K562 (cell line): ENCODE data around the gene GLIS2. TPM values are rescaled to one million over a fixed set of nuclear protein-coding genes. Genes with fewer than 3 reads are reported as not detected.

Source experiments
- CCNT2 ChIP-seq: IDR thresholded peaks from 2 replicates; pipeline ENCODE4 v1.6.1; 2011; ENCODE audit warnings: borderline replicate concordance, low read depth, mild to moderate bottlenecking, moderate library complexity, mixed read lengths, low read length; ENCODE audit not compliant: insufficient read length; ENCODE audit errors: extremely low read depth
- E2F6 ChIP-seq, 2 experiments: IDR thresholded peaks; 2 replicates each; pipeline ENCODE4 v1.6.1; 2011; ENCODE audit warnings: borderline replicate concordance in 1 of 2, control low read depth in 1 of 2, low read depth in 1 of 2, low read length in 1 of 2, mild to moderate bottlenecking in 1 of 2, mixed read lengths in 1 of 2, moderate library complexity in 1 of 2; ENCODE audit not compliant: insufficient read depth in 1 of 2, insufficient read length in 1 of 2, poor library complexity in 1 of 2, severe bottlenecking in 1 of 2; ENCODE audit errors: extremely low read depth in 1 of 2
- FIP1L1 ChIP-seq: fragments of 200-400 bp; formaldehyde crosslinking; IDR thresholded peaks from 2 replicates; pipeline ENCODE4 v1.6.1; 2018; ENCODE audit warnings: mild to moderate bottlenecking, low read depth, low read length; ENCODE audit not compliant: poor library complexity, severe bottlenecking
- PCBP1 ChIP-seq: fragments of 200-400 bp; formaldehyde crosslinking; IDR thresholded peaks from 2 replicates; pipeline ENCODE4 v1.6.1; 2018; ENCODE audit warnings: mild to moderate bottlenecking, low read depth, low read length; ENCODE audit not compliant: poor library complexity, severe bottlenecking
- RB1 ChIP-seq: fragments of 450-650 bp; IDR thresholded peaks from 2 replicates; pipeline ENCODE4 v1.6.1; 2017; ENCODE audit warnings: low read depth, mild to moderate bottlenecking
- TFAP4 ChIP-seq: sonication (generic); formaldehyde crosslinking; IDR thresholded peaks from 2 replicates; pipeline ENCODE4 v1.8.0; 2022; ENCODE audit warnings: missing genetic modification reagents, mild to moderate bottlenecking, moderate library complexity, borderline replicate concordance
- ZNF318 ChIP-seq, 2 experiments: fragments of 450-650 bp; IDR thresholded peaks; 2 replicates each; pipeline ENCODE4 v1.6.1; 2016; ENCODE audit warnings: mild to moderate bottlenecking in 2 of 2, borderline replicate concordance in 1 of 2, low read depth in 1 of 2, moderate library complexity in 1 of 2
- polyA plus RNA-seq, 8 experiments: library from polyadenylated mRNA; depleted of rRNA in 4 of 8; stranded (reverse) in 5 of 8; unstranded in 3 of 8; fragments of >200 nt; fragmentation: Nextera tagmentation in 2 of 8; fragmentation: Illumina TruSeq in 1 of 8; extraction: Ambion mirVana in 2 of 8; extraction: Trizol in 1 of 8; gene quantifications; 2 replicates each; pipeline versions ENCODE4 v1.2.1 to v1.2.3, GENCODE V29; 2011 to 2014; ENCODE audit warnings: inconsistent platforms in 1 of 8, missing spikeins in 1 of 8
- total RNA-seq, 7 experiments: library from RNA; depleted of rRNA in 6 of 7; stranded (reverse); fragments of >200 nt in 6 of 7; fragmentation: Illumina TruSeq in 2 of 7; extraction: Trizol in 2 of 7; gene quantifications; 2 replicates each; pipeline versions ENCODE4 v1.2.1 to v1.2.3, GENCODE V29; 2011 to 2021; ENCODE audit warnings: low replicate concordance in 1 of 7

GLIS2 gene
- total and polyA plus RNA-seq, 9 of the 15 experiments (the other 6 are each of a cell fraction or from before 2014, with no cell fraction given): 0.10 to 9.0 (median 0.57) TPM

- TF ChIP-seq CCNT2 (peak; percentile 36), RB1 (peak; percentile 62; the same call in 1 of the 2 replicates), E2F6 (IDR thresholded peaks at IDR 0.05; ENCODE audit: borderline replicate concordance in 1 of 2, extremely low read depth in 1 of 2, insufficient read depth in 1 of 2, insufficient read length in 1 of 2, low read depth in 1 of 2, low read length in 1 of 2, poor library complexity in 1 of 2, severe bottlenecking in 1 of 2) (peak in 1 of 2 experiments; percentile 73), PCBP1 (peak; percentile 37), TFAP4 (CRISPR knock-in tag) (peak; percentile 32; the same call in 1 of the 2 replicates), FIP1L1 (peak; percentile 23), ZNF318 (IDR thresholded peaks at IDR 0.05; ENCODE audit: borderline replicate concordance in 1 of 2, low read depth in 1 of 2) (no peak)
Observed at GRCh38 chr16:4316108-4316863, 419 bp downstream of the GLIS2 start (continued).
